ENCODE data around the gene CLEC4F. TPM values are rescaled to one million over a fixed set of nuclear protein-coding genes. Genes with fewer than 3 reads are reported as not detected.

Gene CLEC4F
- total RNA-seq, 1 donor from 2014 or later = not detected

GRCh38 chr2:70789304-70790135 is 30.9 kb downstream of the CLEC4F start:
- Mint-ChIP-seq H3K36me3 (ENCODE audit: low read depth, unreplicated experiment) (no peaks in the 10 kb centered on the region), H3K4me1 (ENCODE audit: low read depth, unreplicated experiment) (peaks cover 6% of the 10 kb centered on the region), H3K27me3 (ENCODE audit: low read depth, unreplicated experiment) (peaks cover 70% of the 10 kb centered on the region), H3K4me3 (ENCODE audit: unreplicated experiment) (peak overlapping the region; percentile 74), H3K9me3 (ENCODE audit: unreplicated experiment) (peaks cover 8% of the 10 kb centered on the region), H3K27ac (ENCODE audit: unreplicated experiment) (peak overlapping the region; percentile 44)
- peak overlapping the region; percentile 77 for H3K4me2 ChIP-seq (ENCODE audit: low read length)
- H3K4me3 ChIP-seq (ENCODE audit: insufficient read depth, low read depth, low read length) = peak overlapping the region; percentile 45
- H3K79me2 ChIP-seq (ENCODE audit: insufficient read depth, low read length) = no peaks in the 10 kb centered on the region
- peaks cover 62% of the 10 kb centered on the region for H3K27me3 ChIP-seq (ENCODE audit: insufficient read depth, low read length)
- H3K27ac ChIP-seq (ENCODE audit: low read depth, low read length) = no peak overlapping the region
- FAIRE-seq = no peak
- peak; percentile 32 for DNase-seq (ENCODE audit: low read depth)
- H2AFZ ChIP-seq (ENCODE audit: low read depth, low read length) = no peak overlapping the region
- H3K9ac ChIP-seq (ENCODE audit: low read length) = no peak overlapping the region
- no peaks in the 10 kb centered on the region for H3K9me3 ChIP-seq (ENCODE audit: insufficient read depth, low read depth, low read length)
- H4K20me1 ChIP-seq (ENCODE audit: insufficient read depth, low read length) = no peaks in the 10 kb centered on the region
- H3K4me1 ChIP-seq (ENCODE audit: insufficient read depth, low read length) = no peaks in the 10 kb centered on the region
- TF ChIP-seq, protein P1, sequence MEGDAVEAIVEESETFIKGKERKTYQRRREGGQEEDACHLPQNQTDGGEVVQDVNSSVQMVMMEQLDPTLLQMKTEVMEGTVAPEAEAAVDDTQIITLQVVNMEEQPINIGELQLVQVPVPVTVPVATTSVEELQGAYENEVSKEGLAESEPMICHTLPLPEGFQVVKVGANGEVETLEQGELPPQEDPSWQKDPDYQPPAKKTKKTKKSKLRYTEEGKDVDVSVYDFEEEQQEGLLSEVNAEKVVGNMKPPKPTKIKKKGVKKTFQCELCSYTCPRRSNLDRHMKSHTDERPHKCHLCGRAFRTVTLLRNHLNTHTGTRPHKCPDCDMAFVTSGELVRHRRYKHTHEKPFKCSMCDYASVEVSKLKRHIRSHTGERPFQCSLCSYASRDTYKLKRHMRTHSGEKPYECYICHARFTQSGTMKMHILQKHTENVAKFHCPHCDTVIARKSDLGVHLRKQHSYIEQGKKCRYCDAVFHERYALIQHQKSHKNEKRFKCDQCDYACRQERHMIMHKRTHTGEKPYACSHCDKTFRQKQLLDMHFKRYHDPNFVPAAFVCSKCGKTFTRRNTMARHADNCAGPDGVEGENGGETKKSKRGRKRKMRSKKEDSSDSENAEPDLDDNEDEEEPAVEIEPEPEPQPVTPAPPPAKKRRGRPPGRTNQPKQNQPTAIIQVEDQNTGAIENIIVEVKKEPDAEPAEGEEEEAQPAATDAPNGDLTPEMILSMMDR (IDR thresholded peaks at IDR 0.05; ENCODE audit: insufficient read depth, low read depth, low read length) = peak; percentile 53
- no peak for TF ChIP-seq EZH2 (IDR thresholded peaks at IDR 0.05; ENCODE audit: insufficient read depth, low read length)
- H3K36me3 ChIP-seq (ENCODE audit: insufficient read depth, low read length) = no peaks in the 10 kb centered on the region

DNA sequence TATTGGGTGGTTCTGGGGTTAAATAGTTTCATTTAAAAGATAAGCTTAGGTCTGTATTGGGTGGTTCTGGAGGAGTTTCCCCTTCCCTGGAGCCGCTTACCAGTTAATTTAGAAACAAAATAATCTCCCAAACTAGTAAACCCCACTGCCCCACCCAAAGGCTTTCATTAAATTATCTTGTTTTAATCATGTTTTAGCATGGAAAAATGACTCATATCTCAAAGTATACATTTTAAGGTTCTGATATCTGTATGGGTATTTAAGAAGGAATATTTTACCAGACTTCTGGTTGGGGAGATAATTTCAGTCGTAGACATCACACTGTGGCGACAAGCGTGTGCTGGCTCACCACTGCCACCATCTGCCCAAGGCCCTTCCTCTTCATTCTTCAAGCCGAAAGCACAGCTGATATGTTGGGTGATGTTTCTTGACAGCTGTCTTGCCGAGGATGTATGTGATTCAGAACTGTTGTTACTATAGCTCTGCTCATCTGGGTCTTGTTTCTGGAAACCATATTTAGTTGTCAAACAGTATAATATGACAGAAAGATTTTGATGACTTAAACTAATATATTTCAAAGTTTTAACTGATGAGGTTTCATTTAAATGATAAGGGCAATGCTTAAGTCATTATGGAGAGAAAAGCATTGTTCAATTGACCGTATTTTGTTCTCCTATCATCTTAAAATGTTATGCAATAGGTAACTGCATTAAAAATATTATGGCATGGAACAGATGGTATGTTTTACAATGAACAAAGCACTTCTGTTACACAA is 35.1 kb downstream of the CLEC4F start:
- no peak for FAIRE-seq
- no peak overlapping the region for H3K4me3 Mint-ChIP-seq (ENCODE audit: unreplicated experiment)

More for the DNA sequence above, 35.1 kb downstream of the CLEC4F start:
- H3K27me3 ChIP-seq (ENCODE audit: insufficient read depth, low read length) = peaks cover 32% of the 10 kb centered on the region
- H3K9me3 ChIP-seq (ENCODE audit: insufficient read depth, low read depth, low read length) = no peaks in the 10 kb centered on the region
- Mint-ChIP-seq H3K36me3 (ENCODE audit: low read depth, unreplicated experiment) (no peaks in the 10 kb centered on the region), H3K27ac (ENCODE audit: unreplicated experiment) (no peak overlapping the region), H3K4me1 (ENCODE audit: low read depth, unreplicated experiment) (peaks cover 6% of the 10 kb centered on the region), H3K9me3 (ENCODE audit: unreplicated experiment) (no peaks in the 10 kb centered on the region), H3K27me3 (ENCODE audit: low read depth, unreplicated experiment) (peaks cover 52% of the 10 kb centered on the region)
- H3K9ac ChIP-seq (ENCODE audit: low read length) = no peak overlapping the region
- no peak overlapping the region for H2AFZ ChIP-seq (ENCODE audit: low read depth, low read length)
- no peaks in the 10 kb centered on the region for H3K36me3 ChIP-seq (ENCODE audit: insufficient read depth, low read length)
- H3K27ac ChIP-seq (ENCODE audit: low read depth, low read length) = no peak overlapping the region
- peak; percentile 16 for DNase-seq (ENCODE audit: low read depth)
- no peaks in the 10 kb centered on the region for H3K4me1 ChIP-seq (ENCODE audit: insufficient read depth, low read length)
- no peak overlapping the region for H3K4me2 ChIP-seq (ENCODE audit: low read length)
- no peak for TF ChIP-seq EZH2 (IDR thresholded peaks at IDR 0.05; ENCODE audit: insufficient read depth, low read length)
- TF ChIP-seq, protein P1 (IDR thresholded peaks at IDR 0.05; ENCODE audit: insufficient read depth, low read depth, low read length) = peak; percentile 33
- no peak overlapping the region for H3K4me3 ChIP-seq (ENCODE audit: insufficient read depth, low read depth, low read length)
- no peaks in the 10 kb centered on the region for H4K20me1 ChIP-seq (ENCODE audit: insufficient read depth, low read length)
- H3K79me2 ChIP-seq (ENCODE audit: insufficient read depth, low read length) = no peaks in the 10 kb centered on the region

All from astrocyte (in vitro differentiated cells and primary cell).